Cardiac muscle cell (in vitro differentiated cells and primary cell): ENCODE data around the gene AK9. TPM values are rescaled to one million over a fixed set of nuclear protein-coding genes. Genes with fewer than 3 reads are reported as not detected.

ENCODE experiments used
- DNase-seq, 2 donors: peaks; one replicate each; pipeline versions ENCODE4 v3.0.0 to v3.0.0-alpha.2; 2010 to 2017; ENCODE audit warnings: low read depth in 1 of 2, low spot score in 1 of 2
- H3K27ac ChIP-seq: fragments of 200-600 bp; sonication (generic); 2 replicates; pipeline ENCODE4 v1.5.1; 2016
- H3K27me3 ChIP-seq: fragments of 200-600 bp; sonication (generic); 2 replicates; pipeline ENCODE4 v1.6.0; 2016; ENCODE audit warnings: control low read depth
- H3K36me3 ChIP-seq: fragments of 200-600 bp; sonication (generic); 2 replicates; pipeline ENCODE4 v1.5.1; 2016; ENCODE audit warnings: control low read depth
- H3K4me1 ChIP-seq: fragments of 200-600 bp; sonication (generic); 2 replicates; pipeline ENCODE4 v1.8.1; 2017; ENCODE audit warnings: low read depth, mild to moderate bottlenecking, mixed run types
- H3K4me3 ChIP-seq: fragments of 200-600 bp; sonication (generic); 2 replicates; pipeline ENCODE4 v1.5.1; 2016; ENCODE audit warnings: mild to moderate bottlenecking
- H3K9me3 ChIP-seq: fragments of 200-600 bp; sonication (generic); 2 replicates; pipeline ENCODE4 v1.5.1; 2017; ENCODE audit warnings: low read depth, mild to moderate bottlenecking, control low read depth
- polyA plus RNA-seq: library from polyadenylated mRNA; unstranded; fragments of >200 nt; fragmentation: Nextera tagmentation; extraction: Ambion mirVana; gene quantifications from 2 replicates; pipeline ENCODE4 v1.2.1, GENCODE V29; 2016
- total RNA-seq: library from RNA; depleted of rRNA; stranded (reverse); fragments of >200 nt; gene quantifications from 2 replicates; pipeline ENCODE4 v1.2.3, GENCODE V29; 2016
- TF ChIP-seq, protein P1 (sequence below): IDR thresholded peaks from 2 replicates; pipeline ENCODE4 v1.5.1; 2012; ENCODE audit warnings: low read depth, mild to moderate bottlenecking, low read length

The AK9 gene
- total and polyA plus RNA-seq, 2 experiments from 2014 or later, result 8.3 to 18.6 TPM

DNA sequence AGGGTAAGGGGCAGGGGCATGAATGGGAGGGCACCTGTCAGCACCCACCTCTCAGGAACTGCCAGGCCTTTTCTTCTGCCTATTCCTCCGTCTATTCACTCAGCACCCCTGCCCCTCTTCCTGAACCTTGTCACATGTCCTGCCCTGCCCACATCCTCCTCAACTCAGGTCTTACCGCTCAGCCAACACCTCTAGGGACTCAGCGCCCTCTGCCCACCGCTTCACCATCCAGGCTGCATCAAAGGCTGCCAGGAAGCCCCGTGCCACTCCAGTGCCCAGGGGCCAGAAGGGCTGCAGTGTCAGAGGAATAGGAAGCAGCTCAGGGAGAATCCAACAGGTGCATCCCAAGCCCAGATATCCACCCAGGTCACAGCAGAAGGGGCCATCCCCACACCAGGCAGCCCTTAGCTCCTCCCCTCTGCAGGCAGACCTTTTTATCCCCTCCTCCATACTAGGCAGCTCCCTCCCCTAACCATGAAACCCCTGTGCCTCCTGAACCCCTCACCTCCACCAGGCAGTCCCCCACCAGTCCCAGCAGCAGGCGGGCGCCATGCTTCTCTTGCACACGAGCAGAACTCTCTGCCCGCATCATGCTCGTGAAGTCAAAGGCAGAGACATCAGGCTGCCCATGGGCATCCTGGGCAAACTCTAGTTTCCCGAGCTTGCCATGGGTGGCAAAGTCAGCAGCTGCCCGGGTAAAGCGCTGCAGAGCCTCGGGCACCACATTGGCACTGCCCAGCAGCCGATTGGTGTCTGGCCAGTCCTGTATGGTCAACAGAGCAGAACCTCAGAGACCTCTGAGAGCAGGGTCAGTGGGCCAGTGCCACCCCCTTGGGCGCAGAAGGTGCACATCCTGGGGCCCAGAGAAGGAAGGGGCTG, 241.0 kb downstream of the AK9 start:
- Histone ChIP-seq H3K36me3 (no peaks in the 10 kb centered on the region), H3K9me3 (no peaks in the 10 kb centered on the region), H3K4me1 (no peaks in the 10 kb centered on the region), H3K27ac (no peak overlapping the region), H3K4me3 (no peak overlapping the region), H3K27me3 (peaks cover 2% of the 10 kb centered on the region)
- no peak for DNase-seq
- TF ChIP-seq, protein P1, sequence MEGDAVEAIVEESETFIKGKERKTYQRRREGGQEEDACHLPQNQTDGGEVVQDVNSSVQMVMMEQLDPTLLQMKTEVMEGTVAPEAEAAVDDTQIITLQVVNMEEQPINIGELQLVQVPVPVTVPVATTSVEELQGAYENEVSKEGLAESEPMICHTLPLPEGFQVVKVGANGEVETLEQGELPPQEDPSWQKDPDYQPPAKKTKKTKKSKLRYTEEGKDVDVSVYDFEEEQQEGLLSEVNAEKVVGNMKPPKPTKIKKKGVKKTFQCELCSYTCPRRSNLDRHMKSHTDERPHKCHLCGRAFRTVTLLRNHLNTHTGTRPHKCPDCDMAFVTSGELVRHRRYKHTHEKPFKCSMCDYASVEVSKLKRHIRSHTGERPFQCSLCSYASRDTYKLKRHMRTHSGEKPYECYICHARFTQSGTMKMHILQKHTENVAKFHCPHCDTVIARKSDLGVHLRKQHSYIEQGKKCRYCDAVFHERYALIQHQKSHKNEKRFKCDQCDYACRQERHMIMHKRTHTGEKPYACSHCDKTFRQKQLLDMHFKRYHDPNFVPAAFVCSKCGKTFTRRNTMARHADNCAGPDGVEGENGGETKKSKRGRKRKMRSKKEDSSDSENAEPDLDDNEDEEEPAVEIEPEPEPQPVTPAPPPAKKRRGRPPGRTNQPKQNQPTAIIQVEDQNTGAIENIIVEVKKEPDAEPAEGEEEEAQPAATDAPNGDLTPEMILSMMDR, result no peak

DNA sequence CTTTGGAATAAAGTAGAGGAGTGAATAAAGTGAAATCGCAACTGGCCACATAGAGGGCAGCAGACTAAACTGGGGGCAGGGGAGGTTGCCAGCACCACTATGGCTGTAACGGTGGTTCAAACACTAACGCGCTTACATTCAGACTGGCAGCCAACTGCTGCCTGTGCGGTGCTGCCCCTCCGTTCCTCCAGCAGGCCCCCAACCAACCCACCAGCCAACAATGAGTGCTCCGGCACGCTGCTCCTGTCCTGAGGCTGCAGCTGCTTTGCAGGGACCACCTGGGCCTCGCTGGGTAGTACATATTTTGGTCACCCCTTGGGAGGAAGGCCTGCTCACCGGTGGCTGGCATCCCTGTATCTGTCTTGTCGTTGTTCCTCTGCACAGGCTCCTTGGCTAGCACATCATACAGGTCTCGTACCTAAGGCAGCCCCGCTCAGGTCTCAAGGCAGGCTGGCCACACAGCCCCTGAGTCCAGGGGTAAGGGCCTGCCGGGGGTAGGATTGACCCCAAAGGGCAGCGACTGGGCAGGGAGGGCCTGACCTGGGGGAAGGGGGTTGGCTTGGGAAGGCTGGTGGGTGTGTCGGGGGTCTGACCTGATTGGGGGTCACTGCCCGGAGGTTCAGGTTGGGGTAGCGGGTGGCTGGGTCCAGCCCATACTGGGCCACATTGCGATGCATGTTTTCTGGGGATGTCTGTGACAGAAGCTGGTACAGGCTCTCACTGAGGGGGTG, 241.8 kb downstream of the AK9 start:
- no peaks in the 10 kb centered on the region for H3K36me3 ChIP-seq
- TF ChIP-seq, protein P1, result no peak
- H3K27me3 ChIP-seq, result no peaks in the 10 kb centered on the region

DNA sequence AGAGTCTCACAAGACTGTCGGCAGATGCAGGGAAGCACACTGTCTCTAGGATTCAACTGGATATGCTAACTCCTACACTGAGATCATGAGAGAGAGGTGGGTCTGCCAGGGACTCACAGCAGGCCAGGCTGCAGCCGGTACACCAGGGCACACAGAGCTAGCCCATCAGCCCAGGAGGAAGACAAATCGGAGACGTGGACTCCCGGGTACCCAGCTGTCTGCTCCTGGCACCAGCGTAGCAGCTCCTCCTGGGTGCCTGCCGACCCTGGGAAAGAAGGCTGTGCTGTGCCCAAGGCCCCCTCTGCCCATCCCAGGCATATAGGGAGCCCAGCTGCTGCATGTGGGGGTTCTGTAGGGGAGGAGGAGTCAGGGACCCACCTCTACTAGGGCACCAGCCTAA, 242.4 kb downstream of the AK9 start:
- DNase-seq, result no peak
- Histone ChIP-seq H3K27me3 (no peaks in the 10 kb centered on the region), H3K9me3 (no peaks in the 10 kb centered on the region), H3K4me1 (no peaks in the 10 kb centered on the region), H3K36me3 (no peaks in the 10 kb centered on the region), H3K27ac (no peak overlapping the region), H3K4me3 (no peak overlapping the region)
- TF ChIP-seq, protein P1, result no peak

More for the DNA sequence above, 241.8 kb downstream of the AK9 start:
- Histone ChIP-seq H3K27ac (no peak overlapping the region), H3K4me3 (no peak overlapping the region), H3K4me1 (no peaks in the 10 kb centered on the region), H3K9me3 (no peaks in the 10 kb centered on the region)
- no peak for DNase-seq

DNA sequence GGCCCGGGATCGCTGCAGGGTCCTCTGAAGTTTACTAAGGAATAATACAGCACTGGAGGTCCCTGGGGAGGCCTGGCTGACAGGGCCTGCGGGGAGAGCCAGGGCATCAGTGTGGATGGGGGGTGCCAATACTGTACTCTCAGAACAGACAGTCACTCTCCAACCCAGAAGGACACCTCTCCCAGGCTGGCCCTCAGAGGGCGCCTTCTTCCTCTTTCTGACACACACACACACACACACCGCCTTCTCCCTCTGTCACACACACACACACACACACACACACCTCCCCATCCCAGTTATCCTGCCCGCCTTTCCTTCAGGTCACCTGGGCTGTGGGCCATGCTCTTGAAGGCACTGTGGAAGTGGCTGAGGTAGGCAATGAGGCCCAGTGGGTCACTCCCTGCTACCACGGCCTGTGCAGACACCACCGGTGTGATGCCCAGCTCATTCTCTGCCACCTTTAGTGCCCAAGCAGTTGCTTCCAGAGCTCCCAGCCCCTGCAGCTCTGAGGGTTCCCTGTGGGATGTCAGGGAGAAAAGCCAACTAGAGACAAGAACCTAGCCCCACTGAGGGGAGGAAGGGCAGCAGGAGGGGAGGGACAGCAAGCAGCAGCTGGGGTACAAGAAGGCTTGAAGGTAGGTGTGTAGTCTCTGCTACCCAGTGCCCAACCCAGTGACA, 243.0 kb downstream of the AK9 start:
- TF ChIP-seq, protein P1, result no peak
- Histone ChIP-seq H3K36me3 (no peaks in the 10 kb centered on the region), H3K4me3 (no peak overlapping the region), H3K27ac (no peak overlapping the region), H3K4me1 (no peaks in the 10 kb centered on the region), H3K27me3 (no peaks in the 10 kb centered on the region), H3K9me3 (no peaks in the 10 kb centered on the region)
- peak in 1 of 2 donors; percentile 20 for DNase-seq

DNA sequence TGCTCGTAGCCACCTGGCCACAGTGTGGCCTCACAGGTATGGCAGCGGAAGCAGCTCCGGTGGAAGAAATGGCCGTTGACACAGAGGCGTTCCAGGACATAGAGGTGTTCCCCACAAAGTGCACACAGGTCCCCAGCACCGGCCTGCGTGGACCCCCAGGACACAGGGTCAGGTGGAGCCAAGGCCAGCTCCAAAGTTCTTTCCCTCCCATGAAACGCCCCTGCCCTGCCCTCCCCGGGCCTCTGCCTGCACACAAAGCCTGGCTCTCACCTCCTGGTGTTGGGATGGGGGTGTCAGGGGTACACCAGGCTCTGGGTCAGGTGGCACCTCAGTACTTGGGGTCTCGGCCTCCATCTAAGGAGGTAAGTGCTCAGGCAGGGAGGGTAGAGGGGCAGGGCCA, 243.9 kb downstream of the AK9 start:
- TF ChIP-seq, protein P1, result no peak
- H3K4me3 ChIP-seq, result no peak overlapping the region
- H3K36me3 ChIP-seq, result no peaks in the 10 kb centered on the region
- no peak for DNase-seq
- H3K4me1 ChIP-seq, result no peaks in the 10 kb centered on the region
- H3K27me3 ChIP-seq, result no peaks in the 10 kb centered on the region
- H3K27ac ChIP-seq, result no peak overlapping the region
- no peaks in the 10 kb centered on the region for H3K9me3 ChIP-seq
